Left kidney (tissue), 2 donors: ENCODE data around the gene RTN4RL2. TPM values are rescaled to one million over a fixed set of nuclear protein-coding genes. Genes with fewer than 3 reads are reported as not detected.

Experiments used
- DNase-seq: peaks from one replicate; pipeline ENCODE4 v3.0.0-alpha.2; 2013
- polyA plus RNA-seq: library from polyadenylated mRNA; unstranded; fragments of 120-200 nt; gene quantifications from one replicate; pipeline ENCODE4 v1.2.1, GENCODE V29; 2013; ENCODE audit not compliant: insufficient read length

Gene RTN4RL2
- polyA plus RNA-seq, 1 donor, result 2.5 TPM

DNA sequence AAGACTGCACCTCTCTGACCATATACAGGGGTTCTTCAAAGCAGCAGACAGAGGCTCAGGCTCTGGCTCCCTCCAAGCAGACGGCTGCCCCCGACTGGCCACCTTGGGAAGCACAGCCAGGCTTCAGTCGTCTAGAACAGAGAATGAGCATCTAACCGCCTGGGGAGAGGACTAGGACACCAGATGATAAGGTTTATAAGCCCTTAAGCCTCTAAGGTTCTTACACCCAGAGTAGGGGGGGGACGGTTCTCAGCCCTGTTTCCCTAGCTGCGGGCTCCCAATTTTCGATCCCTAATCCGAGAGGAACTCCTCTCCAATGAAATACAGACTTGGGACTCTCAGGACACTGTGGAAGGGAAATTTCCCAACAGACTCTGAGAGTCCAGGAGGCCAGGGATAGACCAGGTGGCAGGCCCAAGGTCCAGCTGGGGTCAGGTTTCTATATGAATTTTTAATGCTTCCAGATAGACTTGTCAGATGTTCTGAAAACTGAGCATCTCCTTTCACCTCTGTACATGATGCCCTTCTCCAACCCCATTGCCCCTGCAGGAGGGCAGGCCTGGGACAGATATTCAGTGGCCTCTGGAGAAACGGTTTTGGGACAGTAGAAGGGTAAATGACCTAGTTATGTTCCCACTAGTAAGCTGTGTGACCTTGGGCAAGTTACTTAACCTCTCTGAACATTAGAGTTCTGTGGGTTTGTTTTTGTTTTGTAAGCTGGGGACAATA lies 20.2 kb downstream of the RTN4RL2 start:
- no peak for DNase-seq

DNA sequence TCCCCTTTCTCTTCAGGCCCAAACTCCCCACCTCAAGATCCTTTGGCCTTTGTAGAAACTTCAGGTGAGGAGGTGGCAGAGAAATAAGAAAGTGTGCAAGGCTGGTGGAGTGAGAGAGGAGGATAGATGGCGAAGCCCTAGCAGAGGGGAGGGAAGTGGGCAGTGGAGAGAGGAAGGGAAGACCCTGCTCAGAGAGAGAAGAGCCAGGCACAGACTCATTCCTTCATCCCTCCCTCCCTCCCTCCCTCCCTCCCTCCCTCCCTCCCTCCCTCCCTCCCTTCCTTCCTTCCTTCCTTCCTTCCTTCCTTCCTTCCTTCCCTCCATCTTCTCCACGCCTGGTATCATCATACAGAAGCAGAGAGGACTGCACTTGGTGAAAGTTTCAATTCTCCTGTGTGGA lies 21.0 kb downstream of the RTN4RL2 start:
- no peak for DNase-seq

DNA sequence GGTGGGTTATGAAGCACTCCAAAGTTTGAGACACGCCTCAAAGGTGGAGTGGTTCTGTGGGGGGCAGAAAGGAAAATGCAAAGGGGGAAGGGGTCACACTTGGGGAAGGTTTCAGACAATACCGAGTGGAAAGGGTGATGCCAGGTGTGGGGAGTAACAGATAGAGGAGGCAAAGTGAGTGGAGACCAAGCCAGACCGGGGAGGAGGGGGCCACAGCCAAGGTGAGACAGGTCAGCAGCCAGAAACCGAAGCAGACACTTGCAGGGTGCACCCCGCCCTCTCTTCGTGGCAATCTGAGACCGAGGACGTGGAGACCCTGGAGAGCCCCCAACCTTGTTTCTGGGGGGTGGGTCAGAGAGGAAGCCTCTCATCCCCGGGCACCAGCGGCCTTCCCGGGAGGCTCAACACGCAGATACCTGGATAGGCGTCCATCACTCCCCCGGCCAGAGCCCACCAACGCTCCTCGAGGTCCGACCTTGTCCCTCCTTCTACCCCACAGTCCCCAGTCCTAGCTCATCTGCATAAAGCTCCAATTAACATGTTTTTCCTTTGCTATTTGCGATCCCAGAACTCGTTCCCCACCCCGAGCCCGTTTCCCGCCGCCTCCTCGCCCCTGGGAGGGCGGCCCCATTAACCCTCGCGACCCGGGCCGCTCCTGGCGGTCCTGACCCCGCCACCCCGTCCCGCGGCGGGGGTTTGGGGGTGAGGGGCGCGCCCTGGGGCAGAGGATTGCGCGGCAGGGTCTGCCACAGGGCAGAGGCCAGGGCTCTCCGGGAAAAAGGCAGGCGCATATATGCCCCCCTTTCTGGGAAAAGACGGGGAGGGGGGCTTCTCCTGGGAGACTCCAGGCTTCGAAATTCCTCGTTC lies 21.8 kb downstream of the RTN4RL2 start:
- no peak for DNase-seq

- DNase-seq, result peak; percentile 62
Observed at GRCh38 chr11:57482782-57483561, 22.6 kb downstream of the RTN4RL2 start.

DNA sequence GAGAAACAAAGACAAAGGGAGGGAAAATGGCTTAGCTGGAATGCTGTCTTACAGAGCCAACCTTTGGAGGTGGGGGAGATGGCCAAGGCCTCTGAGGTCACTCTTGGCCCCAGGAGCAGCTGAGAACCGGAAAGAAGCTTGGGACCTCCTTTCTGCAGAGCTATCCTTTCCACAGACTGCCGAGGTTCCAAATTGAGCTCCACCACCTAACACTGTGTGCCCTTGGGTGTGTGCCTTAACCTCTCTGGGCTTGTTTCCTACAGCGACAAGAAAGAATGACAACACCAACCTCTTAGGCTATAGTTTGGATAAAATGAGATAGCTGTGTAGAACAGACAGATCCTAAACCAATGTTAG lies 23.2 kb downstream of the RTN4RL2 start:
- DNase-seq, result no peak

DNA sequence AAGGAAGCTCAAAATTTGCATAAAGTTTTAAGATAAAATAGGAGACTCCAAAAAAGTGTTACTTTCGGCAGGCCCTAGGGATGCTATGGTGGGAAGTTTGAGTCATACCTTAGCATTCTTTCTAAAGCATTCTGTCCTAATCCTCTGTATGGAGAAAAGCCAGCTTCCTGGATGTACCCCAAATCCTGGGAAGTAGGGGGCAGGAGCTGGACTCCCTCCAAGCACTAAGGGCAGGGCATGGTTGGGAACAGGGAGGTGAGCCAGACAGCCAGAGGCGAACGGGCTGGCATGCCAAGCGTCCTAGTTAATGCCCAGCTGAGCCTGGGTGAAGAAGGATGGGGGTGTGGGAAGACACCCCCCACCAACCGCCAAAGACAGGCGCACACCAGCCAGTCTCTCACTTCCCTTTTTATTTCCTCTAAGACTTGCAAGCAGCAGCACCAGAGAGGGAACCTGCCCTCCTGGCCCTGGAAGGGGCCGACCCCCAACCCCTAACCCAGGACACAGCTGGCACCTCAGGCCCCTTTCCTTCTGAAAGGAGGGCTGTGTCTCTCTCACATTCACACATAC lies 23.9 kb downstream of the RTN4RL2 start:
- no peak for DNase-seq

- DNase-seq, result no peak
Observed at GRCh38 chr11:57485217-57485990, 25.1 kb downstream of the RTN4RL2 start.

GRCh38 chr11:57487021-57487778 lies 26.9 kb downstream of the RTN4RL2 start:
- DNase-seq, result no peak

DNA sequence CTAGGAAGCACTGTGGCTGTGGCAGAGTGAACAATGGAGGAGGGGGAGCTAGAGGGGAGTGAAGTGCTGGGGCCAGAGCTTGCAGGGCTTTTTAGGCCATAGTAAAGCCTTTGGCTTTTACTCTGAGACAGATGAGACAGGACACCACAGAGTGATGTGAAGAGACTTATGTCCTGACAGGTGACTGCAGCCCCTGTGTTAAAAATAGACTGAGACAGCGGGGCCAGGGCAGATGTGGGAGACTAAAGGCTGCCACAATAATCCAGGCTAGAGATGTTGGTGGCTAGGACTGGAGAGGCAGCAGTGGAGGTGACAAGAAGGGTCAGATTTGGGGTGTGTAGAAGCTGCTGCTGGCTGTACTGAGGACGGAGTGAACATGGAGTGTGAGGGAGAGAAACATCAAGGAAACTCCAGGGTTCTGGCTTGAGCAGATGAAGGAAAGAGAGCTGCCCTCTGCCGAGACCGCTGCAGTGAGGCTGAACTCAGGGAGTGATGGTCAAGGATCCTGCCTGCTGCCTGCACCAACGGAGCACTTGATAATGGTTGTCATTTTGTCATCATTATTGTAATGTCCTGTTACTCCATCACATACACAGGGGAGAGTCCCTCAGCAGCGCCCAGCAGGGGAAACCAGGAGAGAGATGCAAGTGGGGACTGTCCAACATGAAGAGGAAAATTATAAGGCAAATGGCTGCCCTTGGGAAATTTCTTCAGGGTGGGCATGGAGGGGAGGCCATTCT lies 27.8 kb downstream of the RTN4RL2 start:
- no peak for DNase-seq

GRCh38 chr11:57490456-57491248 lies 30.3 kb downstream of the RTN4RL2 start:
- no peak for DNase-seq

- no peak for DNase-seq
Observed at GRCh38 chr11:57491371-57492061, 31.2 kb downstream of the RTN4RL2 start.

DNA sequence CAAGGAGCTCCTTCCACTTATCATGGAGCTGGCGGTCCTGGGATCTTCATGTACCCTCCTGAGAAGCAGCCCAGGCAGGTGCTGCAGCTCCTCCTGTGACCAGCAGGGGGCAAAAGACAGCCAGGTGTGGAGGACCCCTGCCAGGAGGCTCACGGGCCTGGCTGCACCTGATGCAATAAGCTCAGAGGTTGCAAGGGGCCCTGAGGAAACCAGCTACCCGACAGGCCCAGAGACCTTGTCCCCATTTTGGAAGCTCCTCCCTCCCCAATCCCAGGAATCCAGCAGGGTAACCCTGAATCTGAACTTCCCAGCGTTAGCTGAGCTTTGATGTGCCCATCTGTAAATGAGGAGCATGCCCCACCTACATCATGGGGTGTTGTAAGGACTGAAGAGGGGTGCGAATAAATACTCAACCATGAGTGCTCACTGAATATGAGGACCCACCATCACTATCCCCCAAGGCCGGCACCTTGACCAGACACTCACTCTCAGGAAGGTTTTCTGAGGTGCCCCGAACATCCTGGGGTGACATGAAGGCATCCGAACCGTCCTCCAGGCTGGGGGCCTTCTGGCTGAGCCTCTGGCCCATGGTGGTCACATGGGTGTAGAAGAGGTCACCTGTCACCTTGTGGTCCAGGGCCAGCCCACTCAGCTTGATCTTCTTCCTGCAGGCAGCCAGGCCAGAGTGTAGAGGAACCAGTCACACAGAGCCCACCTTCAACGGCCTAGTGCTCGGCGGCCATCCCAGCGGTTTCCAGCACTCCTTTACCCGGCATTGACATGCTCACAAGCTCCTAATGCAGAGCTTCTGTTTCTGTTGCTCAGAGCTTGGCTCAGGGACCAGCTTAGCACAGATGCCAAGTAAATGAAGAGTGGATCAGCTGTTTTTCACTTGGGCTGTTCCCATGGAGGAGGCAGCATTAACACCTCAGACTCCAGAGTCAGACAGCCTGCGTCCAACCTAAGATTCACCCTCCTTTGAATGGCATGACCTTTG lies 33.5 kb downstream of the RTN4RL2 start:
- no peak for DNase-seq

GRCh38 chr11:57496109-57496820 lies 35.9 kb downstream of the RTN4RL2 start:
- DNase-seq, result no peak

DNA sequence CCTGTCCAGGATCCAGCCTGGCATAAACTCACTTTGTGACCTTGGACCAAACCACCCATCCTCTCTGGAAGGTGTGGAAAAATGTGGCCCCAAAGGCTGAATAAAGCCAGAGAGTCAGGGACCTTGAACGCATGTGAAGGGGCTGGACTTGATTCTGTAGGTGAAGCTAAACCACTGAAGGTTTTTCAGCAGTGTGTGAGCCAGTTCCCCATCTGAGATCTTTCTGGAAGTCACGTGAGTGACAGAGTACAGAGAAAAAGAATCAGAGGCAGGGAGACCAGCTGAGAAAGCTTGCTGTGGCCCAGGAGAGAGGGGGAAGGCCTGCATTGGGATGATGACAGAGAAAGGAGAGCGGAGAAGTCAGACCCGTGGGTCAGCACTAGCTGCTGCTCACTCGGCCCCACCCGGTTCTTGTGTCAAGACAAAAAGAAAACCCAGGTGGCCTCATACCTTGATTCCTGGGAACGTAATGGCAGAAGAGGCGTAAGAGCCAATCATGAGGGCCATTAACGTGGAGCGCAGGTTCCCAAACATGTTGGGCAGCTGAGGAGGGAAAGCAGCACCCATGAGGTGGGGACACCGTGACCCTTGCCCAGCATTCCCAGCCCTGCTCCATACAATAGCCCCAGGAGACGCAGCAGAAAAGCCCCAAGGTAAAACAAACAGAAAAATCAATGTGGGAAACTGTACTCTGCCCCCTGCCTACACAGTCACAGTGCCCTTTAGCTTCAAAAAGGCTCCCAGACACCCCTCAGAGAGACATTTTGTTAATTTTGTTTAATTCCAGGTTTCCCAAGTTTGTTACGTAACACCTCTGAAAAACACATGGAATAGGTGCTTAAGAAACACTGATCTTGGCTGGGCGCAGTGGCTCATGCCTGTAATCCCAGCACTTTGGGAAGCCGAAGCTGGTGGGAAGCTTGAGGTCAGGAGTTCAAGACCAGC lies 37.2 kb downstream of the RTN4RL2 start:
- no peak for DNase-seq

DNA sequence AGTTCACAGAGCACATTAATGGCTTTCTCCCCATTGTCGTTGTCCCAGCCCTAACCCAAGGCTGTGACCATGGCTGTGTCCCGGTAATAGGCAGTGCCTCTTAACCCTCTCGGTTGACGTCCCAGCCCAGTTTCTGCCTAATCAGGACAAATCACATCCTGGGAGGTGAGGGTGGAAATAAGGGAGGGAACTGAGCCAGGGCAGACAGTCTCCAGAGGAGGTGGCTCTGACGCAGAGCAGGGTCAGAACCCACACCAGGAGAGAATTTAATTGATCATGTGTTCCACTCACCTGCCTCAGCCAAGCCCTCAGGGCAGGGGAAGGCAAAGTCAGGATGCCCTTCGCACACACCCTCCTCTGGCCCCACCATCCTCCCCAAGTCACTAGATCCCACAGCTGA lies 38.2 kb downstream of the RTN4RL2 start:
- DNase-seq, result no peak
